OCI-LY7 (cell line): ENCODE measurements around the gene PPFIBP1. TPM values are rescaled to one million over a fixed set of nuclear protein-coding genes. Genes with fewer than 3 reads are reported as not detected.

Source experiments
- BruUV-seq: library from RNA; stranded (reverse); fragments of 400-500 nt; replicated peaks from 2 replicates; lab custom pipeline; 2021; lab: Mats Ljungman, UMichigan
- CTCF ChIA-PET: fragments of 300-600 bp; sonication (Branson Sonifier 250); formaldehyde crosslinking; loops from one replicate; lab custom pipeline; 2022; ENCODE audit warnings: antibody characterized with exemption; ENCODE audit not compliant: unreplicated experiment; lab: Charles Lee
- POLR2A ChIA-PET: fragments of 300-600 bp; sonication (Branson Sonifier 250); formaldehyde crosslinking; loops from one replicate; lab custom pipeline; 2022; ENCODE audit warnings: antibody characterized with exemption; lab: Charles Lee
- DNase-seq: peaks from one replicate; pipeline ENCODE4 v3.0.0-alpha.2; 2015; ENCODE audit warnings: low spot score
- H2AFZ ChIP-seq: fragments of 200-600 bp; sonication (generic), shearing (Covaris generic); 2 replicates; pipeline ENCODE4 v1.6.1; 2014; ENCODE audit warnings: mild to moderate bottlenecking, antibody characterized with exemption, low read length, moderate library complexity
- H3K27ac ChIP-seq: fragments of 200-600 bp; sonication (generic); 2 replicates; pipeline ENCODE4 v1.5.1; 2014; ENCODE audit warnings: mixed run types, low read depth, mild to moderate bottlenecking, moderate library complexity, low read length, inconsistent platforms; ENCODE audit not compliant: poor library complexity, severe bottlenecking
- H3K36me3 ChIP-seq: fragments of 200-600 bp; sonication (generic); 2 replicates; pipeline ENCODE4 v1.6.1; 2014; ENCODE audit warnings: mild to moderate bottlenecking, antibody characterized with exemption, low read length, moderate library complexity, mixed read lengths; ENCODE audit not compliant: insufficient read depth
- H3K4me1 ChIP-seq: fragments of 200-600 bp; sonication (generic); 2 replicates; pipeline ENCODE4 v1.5.1; 2014; ENCODE audit warnings: mild to moderate bottlenecking, low read length; ENCODE audit not compliant: insufficient read depth, poor library complexity, severe bottlenecking
- H3K4me2 ChIP-seq: fragments of 200-600 bp; sonication (generic); 2 replicates; pipeline ENCODE4 v1.6.1; 2014; ENCODE audit warnings: mild to moderate bottlenecking, low read length
- H3K4me3 ChIP-seq: fragments of 200-600 bp; sonication (generic); 2 replicates; pipeline ENCODE4 v1.5.1; 2014; ENCODE audit warnings: mild to moderate bottlenecking, low read depth, low read length; ENCODE audit not compliant: poor library complexity, severe bottlenecking
- H3K79me2 ChIP-seq: fragments of 200-600 bp; sonication (generic); 2 replicates; pipeline ENCODE4 v1.6.1; 2016; ENCODE audit warnings: low read depth, mild to moderate bottlenecking, low read length, moderate library complexity, mixed read lengths; ENCODE audit not compliant: insufficient read depth
- H3K9me2 ChIP-seq: fragments of 200-600 bp; sonication (generic); 2 replicates; pipeline ENCODE4 v1.6.1; 2016; ENCODE audit warnings: mild to moderate bottlenecking, low read length, mixed read lengths; ENCODE audit not compliant: insufficient read depth
- H3K9me3 ChIP-seq: fragments of 200-600 bp; sonication (generic); 2 replicates; pipeline ENCODE4 v1.6.1; 2014; ENCODE audit warnings: mild to moderate bottlenecking, mixed run types, low read length, mixed read lengths
- H4K20me1 ChIP-seq: fragments of 200-600 bp; sonication (generic); 2 replicates; pipeline ENCODE4 v1.6.1; 2014; ENCODE audit warnings: mild to moderate bottlenecking, antibody characterized with exemption, low read length, moderate library complexity, mixed read lengths; ENCODE audit not compliant: insufficient read depth
- EZH2phosphoT487 ChIP-seq: fragments of 200-600 bp; sonication (generic); IDR thresholded peaks from 2 replicates; pipeline ENCODE4 v1.6.1; 2018; ENCODE audit warnings: low read depth, borderline replicate concordance, mild to moderate bottlenecking, mixed run types, antibody characterized with exemption, low read length, moderate library complexity, mixed read lengths
- intact Hi-C: fragments of 100-400 bp; cut with micrococcal nuclease; formaldehyde crosslinking; loops from one replicate; pipeline ENCODE4 v1.10.0; 2022; ENCODE audit not compliant: unreplicated experiment
- total RNA-seq, 2 experiments: library from RNA; depleted of rRNA in 1 of 2; stranded (reverse); fragments of >200 nt in 1 of 2; shearing (Covaris generic) in 1 of 2; gene quantifications; 2 replicates each; pipeline ENCODE4 v1.2.3, GENCODE V29; 2014 to 2022
- TF ChIP-seq, protein P1 (sequence below): fragments of 200-600 bp; sonication (generic); conservative IDR thresholded peaks from 2 replicates; pipeline ENCODE4 v1.5.1; 2014; ENCODE audit warnings: mild to moderate bottlenecking, antibody characterized with exemption, low read length, moderate library complexity, mixed read lengths

PPFIBP1 gene
- total RNA-seq, 2 experiments from 2014 or later, result 7.3 to 14.6 TPM

DNA sequence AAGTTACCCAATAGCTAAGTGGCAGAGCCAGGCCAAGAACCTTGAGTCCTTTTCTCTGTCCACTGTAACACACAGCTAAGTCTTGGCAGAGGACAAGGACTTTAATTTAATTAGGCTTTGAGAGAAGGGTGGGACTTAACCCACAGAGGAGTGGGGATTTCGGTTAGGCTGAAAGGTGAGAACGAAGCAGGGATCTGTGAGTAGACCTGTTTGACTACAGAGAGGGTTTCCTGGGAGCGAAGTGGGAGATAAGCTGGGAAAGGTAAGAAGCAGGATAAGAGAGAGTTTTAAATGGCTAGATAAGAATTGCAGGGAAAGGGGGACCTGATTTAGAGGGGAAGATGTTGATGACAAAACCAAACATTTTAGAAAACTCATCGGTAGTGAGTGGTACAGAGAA lies 2.0 kb upstream of the PPFIBP1 start:
- no peak overlapping the region for H2AFZ ChIP-seq
- CTCF ChIA-PET, result no interaction called here
- no TSS peak for BruUV-seq

DNA sequence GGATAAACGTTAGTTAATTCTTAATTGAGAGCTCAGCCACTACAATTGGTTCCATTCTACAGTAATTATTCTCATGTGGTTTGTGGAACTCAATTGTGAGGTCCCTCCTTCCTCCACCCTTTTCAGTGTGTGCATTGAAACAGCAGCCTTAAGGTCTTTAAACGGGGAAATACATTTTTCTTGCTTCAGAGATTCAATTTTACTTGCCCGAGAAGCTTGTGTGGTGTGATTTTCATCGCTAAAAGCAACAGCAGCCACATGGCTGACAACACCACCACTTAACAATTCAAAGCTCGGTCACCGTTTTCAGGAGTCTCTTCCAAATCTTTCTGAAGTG lies 733 bp upstream of the PPFIBP1 start:
- Histone ChIP-seq H2AFZ (peak overlapping the region; percentile 97), H3K4me3 (peak overlapping the region; percentile 88), H3K36me3 (no peaks in the 10 kb centered on the region), H3K79me2 (peaks cover 8% of the 10 kb centered on the region; the same call in 1 of the 2 replicates), H3K9me3 (no peaks in the 10 kb centered on the region), H3K9me2 (no peaks in the 10 kb centered on the region), H3K4me1 (peaks cover 18% of the 10 kb centered on the region), H3K27ac (peak overlapping the region; percentile 22), H3K4me2 (peak overlapping the region; percentile 82), H4K20me1 (no peaks in the 10 kb centered on the region)
- no peak for TF ChIP-seq EZH2phosphoT487
- TF ChIP-seq, protein P1, sequence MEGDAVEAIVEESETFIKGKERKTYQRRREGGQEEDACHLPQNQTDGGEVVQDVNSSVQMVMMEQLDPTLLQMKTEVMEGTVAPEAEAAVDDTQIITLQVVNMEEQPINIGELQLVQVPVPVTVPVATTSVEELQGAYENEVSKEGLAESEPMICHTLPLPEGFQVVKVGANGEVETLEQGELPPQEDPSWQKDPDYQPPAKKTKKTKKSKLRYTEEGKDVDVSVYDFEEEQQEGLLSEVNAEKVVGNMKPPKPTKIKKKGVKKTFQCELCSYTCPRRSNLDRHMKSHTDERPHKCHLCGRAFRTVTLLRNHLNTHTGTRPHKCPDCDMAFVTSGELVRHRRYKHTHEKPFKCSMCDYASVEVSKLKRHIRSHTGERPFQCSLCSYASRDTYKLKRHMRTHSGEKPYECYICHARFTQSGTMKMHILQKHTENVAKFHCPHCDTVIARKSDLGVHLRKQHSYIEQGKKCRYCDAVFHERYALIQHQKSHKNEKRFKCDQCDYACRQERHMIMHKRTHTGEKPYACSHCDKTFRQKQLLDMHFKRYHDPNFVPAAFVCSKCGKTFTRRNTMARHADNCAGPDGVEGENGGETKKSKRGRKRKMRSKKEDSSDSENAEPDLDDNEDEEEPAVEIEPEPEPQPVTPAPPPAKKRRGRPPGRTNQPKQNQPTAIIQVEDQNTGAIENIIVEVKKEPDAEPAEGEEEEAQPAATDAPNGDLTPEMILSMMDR, result no peak
- no peak for DNase-seq
- TSS peak; percentile 89 for BruUV-seq
- ChIA-PET POLR2A (interaction anchor here (0.5 to 2.1 kb wide), 7 partner anchors 10 to 909 kb away, joined by 3 to 12 read pairs (median 3); no protein-coding TSS in a partner anchor), CTCF (interaction anchor here (0.6 kb wide), 1 partner anchor 1090 kb away, joined by 3 read pairs; no protein-coding TSS in a partner anchor)
- intact Hi-C loops, result loop anchor here (5.0 kb wide), 1 partner anchor 179 kb away; no protein-coding TSS in a partner anchor

More for the DNA sequence above, 2.0 kb upstream of the PPFIBP1 start:
- H3K36me3 ChIP-seq, result no peaks in the 10 kb centered on the region
- H3K9me3 ChIP-seq, result no peaks in the 10 kb centered on the region
- no peaks in the 10 kb centered on the region for H3K9me2 ChIP-seq
- no peak overlapping the region for H3K4me2 ChIP-seq
- H4K20me1 ChIP-seq, result no peaks in the 10 kb centered on the region
- H3K79me2 ChIP-seq, result peaks cover 8% of the 10 kb centered on the region; the same call in 1 of the 2 replicates
- no peak overlapping the region for H3K4me3 ChIP-seq
- intact Hi-C loops, result loop anchor here (5.0 kb wide), 1 partner anchor 180 kb away; no protein-coding TSS in a partner anchor
- peaks cover 18% of the 10 kb centered on the region for H3K4me1 ChIP-seq
- TF ChIP-seq, protein P1, result no peak
- no peak for TF ChIP-seq EZH2phosphoT487
- POLR2A ChIA-PET, result no interaction called here
- H3K27ac ChIP-seq, result no peak overlapping the region
- no peak for DNase-seq

DNA sequence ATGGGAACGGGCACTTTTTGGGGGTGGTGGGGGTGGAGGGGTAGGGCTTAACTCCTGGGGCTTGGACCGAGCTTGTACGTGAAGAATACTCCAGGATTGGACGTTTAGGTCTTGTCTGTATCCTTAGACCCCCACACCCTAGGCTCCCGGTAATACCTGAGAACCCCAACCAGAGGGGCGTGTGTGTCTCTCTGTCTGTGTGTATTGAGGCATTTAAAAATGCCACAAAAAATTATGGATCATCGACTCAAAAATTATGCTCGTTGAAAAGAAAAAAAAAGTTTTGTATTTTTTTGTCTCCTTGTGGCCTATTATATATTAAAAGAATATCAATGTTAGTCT lies 459 bp downstream of the PPFIBP1 start:
- ChIA-PET CTCF (no interaction called here), POLR2A (interaction anchor here (0.6 to 2.1 kb wide), 7 partner anchors 8 to 731 kb away, joined by 3 to 12 read pairs (median 4); no protein-coding TSS in a partner anchor)
- Histone ChIP-seq H3K9me3 (no peaks in the 10 kb centered on the region), H3K79me2 (peaks cover 8% of the 10 kb centered on the region; the same call in 1 of the 2 replicates), H2AFZ (peak overlapping the region; percentile 97), H4K20me1 (no peaks in the 10 kb centered on the region), H3K4me3 (peak overlapping the region; percentile 88), H3K9me2 (no peaks in the 10 kb centered on the region), H3K4me1 (peaks cover 18% of the 10 kb centered on the region), H3K36me3 (no peaks in the 10 kb centered on the region), H3K4me2 (peak overlapping the region; percentile 82), H3K27ac (no peak overlapping the region)
- intact Hi-C loops, result loop anchor here (2.0 to 5.0 kb wide), 2 partner anchors 128 to 178 kb away; no protein-coding TSS in a partner anchor
- no peak for TF ChIP-seq EZH2phosphoT487
- TF ChIP-seq, protein P1, result no peak
- DNase-seq, result no peak
- BruUV-seq, result no TSS peak
